Measurements from ENCODE around the gene BANF2.

Gene BANF2

DNA sequence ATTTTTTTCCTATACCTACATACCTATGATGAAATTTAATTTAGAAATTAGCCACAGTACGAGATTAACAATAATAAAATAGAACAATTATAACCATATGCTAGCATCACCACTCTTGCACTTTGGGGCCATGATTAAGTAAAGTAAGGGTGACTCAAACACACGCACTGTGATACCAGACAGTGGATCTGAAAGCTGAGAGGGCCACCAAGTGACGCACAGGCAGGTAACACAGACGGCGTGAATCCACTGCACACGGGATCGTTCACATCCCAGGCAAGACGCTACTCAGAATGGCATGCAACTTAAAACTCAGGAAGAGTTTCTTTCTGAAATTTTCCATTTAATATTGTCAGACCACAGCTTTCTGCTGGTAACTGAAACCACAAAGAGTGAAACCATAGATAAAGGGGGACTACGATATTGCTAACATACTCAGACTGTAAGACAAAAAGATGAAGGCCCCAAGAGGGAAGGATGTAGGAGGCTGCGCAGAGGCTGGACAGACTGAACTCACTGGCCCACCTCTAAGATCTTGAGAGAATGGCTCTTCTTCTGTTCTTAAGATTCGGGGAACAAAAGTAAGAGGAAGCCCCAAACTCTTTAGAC is 35.6 kb upstream of the BANF2 start:
- peak in 1 of 5 donors; percentile 45 for DNase-seq

DNA sequence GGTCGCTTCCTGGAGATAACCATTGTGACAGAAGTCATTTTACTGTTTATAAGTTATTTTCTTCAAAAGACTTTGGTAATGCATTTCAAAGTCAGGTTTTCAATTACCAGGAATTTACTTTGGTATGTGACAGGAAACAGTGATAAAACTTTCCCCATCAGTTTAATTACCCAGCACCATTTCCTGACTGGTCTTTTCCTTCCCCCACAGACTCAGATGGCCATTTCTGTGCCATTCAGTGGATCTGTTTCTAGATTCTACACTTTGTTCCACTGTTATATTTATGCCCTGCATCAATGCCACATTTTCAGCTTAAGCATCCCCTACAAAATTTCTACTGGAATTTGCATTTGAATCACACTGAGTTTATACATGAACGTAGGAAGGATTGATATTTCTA is 34.0 kb upstream of the BANF2 start:
- no peak for DNase-seq

DNA sequence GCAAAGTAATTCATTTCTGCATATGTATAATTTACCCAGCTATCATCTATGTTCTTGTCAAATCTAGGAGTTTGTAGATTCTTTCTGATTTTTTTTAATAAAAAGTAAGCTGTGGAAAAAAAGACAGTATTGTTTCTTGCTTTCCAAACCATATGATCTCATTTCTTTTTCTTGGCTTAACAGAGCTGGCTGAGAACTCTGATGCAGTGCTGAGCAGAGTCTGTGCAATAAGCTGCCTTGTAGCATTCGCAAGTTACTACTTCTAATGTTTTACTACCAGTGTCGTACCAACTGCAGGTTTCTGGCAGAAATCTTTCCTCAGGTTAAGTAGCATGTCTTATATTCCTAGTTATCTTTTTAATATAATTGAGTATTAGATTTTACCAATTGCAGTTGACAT is 33.3 kb upstream of the BANF2 start:
- no peak for DNase-seq

DNA sequence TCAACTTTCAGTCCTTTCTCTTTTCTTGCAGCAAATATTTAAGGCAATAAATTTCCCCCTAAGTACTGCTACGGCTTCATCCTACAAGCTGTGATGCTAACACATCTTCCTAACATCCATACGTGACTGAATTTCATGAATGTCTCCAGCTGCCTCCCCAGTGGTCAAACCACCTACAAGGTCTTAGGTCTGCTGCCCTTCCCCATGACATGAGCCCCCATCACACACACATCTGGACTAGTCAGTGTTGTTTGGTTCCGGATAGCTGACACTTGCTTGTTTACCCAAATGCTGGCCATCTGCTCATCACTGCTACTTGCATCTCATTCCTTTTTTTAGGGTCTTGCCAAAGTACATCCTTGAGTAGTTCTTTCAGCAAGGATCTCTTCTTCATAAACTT is 32.3 kb upstream of the BANF2 start:
- no peak for DNase-seq

DNA sequence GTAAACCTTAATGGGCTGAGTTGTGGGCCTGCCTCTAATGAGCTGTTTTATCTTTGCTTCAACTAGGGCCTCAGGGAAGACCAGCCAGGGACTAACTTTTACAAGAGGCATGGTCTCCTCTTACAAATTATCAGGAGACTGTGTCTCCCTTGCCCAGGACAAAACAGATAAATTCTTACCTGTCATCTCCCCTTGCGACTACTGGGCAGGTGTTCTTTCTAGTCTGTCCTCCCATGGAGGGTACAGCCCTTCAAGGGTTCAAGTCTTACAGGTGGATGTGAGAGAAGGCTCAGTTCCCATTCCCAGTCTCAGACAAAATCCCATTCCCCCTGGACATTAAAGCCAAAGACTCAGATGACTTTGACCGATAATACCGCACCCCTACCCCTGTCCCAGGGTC is 31.3 kb upstream of the BANF2 start:
- DNase-seq = no peak

DNA sequence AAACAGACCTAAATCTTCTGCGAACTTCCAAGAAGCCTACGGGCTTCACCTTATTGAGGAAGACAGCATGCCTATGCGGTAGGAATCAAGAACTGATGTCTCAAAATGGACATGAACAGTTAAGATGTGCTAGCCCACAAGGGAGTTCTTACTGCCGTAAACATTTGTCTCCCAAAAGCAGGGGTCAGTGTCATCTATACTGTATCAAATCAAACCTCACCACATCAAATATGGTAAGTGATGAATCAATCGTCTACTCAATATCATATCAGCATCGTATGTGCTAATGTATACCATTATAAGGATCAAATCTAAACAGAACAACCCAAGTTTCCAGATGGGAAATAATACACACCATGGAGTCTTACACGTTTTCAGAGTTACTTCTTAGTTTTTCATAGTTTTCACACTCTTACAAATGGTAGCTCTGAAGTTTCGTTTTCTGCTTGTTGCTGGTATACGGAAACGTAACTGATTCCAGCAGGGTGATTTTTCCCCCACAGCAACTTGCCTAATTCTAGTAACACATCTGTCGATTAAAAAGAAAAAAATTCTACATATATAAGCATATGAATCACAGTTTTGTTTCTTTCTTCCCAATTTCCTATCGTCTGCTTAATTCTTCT is 30.3 kb upstream of the BANF2 start:
- no peak for DNase-seq

DNA sequence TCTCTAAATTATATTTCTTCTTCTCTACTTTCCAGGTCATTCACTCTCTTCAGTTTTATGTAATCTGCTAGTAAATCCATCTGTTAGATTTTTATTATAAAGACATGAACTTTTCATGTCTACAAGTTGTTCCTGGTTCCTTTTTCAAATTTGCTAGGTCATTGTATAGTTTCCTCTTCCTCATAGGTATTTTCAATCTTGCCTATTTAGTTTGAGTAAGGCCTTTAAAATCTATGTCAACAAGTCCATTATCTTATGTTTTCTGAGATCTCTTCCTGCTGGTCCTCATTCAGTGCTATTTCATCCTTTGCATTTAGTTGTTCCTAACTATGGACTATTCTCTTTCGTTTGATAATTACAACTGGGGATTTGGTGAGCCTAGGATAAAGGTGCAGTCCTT is 28.8 kb upstream of the BANF2 start:
- no peak for DNase-seq

DNA sequence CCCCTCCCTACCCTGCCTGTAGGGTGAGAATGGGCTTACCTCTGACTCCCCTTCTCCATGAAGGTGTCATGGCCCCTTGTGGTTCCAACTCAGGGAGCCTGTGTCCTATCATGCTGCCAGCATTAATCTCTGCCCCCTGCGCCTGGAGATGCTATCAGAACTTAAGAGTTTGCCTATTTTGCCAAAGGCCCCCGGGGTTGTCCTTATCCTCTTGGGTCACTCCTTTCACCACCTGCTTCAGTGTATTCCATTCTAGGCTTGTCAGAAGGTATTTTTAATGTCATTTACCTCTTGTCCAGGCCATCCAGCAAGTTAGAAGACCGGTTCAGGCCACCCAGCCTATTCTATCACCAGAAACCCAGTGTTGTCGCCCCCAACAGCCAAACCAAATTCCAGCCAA is 28.2 kb upstream of the BANF2 start:
- DNase-seq = no peak

DNA sequence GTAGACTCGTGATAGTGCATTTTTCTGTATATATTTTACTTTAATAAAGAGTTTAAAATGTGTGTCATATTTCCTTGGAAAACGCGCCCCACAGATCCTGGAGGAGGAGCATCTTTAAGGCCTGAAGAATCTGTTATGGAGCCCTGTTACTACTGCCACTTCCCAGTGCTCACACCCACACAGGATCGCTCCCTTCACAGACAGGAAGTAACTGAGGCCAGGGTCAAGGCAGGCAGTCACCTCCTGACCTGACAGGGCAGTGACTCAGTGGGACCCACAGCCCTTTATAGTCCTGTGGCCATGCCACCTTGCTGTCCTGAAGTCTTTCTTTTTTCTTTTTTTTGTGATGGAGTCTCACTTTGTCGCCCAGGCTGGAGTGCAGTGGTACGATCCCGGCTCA is 26.7 kb upstream of the BANF2 start:
- DNase-seq = no peak

DNA sequence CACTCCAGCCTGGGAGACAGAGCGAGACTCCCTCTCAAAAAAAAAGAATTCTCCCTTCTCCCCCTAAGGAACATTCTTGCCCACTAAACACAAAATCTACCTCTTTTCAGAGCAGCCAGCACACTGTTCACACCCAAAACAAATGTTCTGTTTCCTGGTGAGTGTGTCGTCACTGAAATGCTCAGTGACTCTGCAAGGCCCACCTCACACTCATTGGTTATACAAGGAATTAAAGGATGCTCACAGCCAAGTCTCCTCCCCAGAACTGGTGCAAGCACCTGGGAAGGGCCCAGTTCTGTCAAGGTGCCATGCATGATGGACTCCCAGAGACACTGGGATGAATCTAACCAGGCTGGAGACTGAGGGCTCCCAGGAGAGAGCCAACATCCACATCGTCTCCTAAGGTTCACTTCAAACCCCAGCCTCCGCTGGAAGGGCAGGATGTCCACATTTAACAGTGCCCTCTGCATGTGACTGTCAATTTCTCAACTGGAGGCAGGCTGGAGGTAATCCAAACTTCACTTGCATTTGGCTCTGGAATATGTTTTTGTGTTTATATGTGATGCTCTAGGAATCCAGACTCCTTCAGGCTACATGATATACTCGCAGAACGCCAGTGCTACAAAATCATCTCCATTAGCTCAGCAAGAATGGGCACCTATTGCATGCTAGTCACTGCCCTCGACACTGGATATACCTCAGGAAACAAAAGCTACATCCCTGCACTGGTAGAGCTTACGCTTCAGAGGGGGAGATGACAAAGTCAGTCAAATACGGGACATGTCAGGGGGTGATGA is 24.8 kb upstream of the BANF2 start:
- no peak for DNase-seq

DNA sequence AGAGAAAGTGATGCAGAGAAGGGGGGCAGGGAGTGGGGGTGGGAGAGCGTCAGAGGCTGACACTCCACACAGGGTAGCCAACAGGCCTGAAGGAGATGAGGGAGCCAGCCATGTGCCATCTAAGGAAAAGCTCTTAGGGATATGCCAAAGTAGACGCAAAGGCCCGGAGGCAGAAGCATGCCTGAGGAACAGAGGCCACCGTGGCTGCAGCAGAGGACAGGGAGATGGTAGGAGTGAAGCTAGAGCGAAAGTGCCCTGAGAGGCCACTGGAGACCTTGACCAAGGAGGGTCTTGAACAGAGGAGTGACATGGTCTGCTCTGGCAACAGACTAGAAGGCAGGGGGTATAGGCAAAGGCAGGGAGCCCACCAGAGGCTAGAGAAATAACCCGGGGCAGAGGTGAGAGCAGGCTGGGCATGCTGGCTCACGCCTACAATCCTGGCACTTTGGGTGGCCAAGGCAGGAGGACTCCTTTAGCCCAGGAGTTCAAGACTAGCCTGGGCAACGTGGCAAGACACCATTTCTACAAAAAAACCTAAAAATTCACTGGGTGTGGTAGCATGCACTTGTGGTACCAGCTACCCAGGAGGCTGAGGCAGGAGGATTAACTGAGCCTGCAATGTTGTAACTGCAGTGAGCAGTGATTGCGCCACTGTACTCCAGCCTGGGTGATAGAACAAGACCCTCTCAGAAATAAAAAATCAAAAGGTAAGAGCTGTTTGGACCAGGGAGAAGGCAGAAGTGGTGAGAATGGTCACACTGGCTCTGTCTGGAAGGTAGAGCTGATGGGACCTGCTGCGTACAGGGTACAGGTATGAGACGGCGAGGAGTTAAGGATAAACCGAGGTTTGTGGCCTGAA is 24.0 kb upstream of the BANF2 start:
- DNase-seq = no peak

DNA sequence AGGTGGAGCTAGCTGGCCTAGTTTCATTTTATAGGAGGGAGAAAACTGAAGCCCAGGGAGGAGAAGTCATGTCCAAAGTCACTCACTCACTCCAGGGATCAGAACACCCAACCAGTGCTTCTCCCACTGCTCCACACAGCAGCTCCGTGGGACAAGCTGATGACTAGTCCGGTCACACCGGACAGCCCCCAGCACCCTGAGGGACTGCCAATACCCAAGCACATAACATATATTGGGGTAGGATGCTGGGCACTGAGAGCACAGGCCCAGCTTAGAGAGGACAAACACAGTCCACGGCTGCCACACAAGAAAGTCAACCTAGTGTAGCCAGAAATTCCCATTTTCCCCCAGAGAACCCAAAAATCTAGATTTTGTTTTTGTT is 23.4 kb upstream of the BANF2 start:
- DNase-seq = no peak

DNA sequence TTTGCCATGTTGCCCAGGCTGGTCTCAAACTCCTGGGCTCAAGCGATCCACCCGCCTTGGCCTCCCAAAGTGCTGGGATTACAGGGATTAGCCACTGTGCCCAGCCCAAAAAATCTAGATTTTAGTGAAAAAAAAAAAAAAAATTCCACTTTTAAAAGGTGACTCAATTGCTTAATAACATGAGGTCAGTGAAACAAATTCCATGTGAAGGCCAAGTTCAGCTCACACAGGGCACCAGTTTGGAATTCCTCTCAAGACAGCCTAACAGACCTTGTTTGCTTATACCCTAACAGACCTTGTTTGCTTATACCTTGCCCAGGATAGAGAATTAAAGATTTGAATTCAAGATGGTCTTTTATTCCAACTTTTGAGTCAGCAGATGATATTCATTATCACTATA is 22.8 kb upstream of the BANF2 start:
- DNase-seq = no peak

DNA sequence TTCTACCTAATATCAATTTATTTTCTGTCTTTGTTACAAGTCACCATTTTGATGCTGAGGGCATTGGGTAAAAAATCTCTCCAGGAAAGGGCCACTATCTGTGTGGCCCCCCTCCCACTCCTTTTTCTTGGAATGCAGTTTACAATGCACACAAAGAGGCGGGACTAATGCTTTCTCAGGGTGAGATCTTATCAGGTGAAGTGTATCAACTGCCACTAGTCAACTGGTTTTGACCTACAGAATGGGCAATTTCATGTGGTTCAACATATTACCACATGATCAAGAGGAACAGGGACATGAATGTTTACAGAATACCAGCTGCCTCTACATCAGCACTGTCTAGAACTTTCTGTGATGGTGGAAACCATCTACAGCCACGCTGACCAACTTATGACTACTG is 21.5 kb upstream of the BANF2 start:
- DNase-seq = no peak

DNA sequence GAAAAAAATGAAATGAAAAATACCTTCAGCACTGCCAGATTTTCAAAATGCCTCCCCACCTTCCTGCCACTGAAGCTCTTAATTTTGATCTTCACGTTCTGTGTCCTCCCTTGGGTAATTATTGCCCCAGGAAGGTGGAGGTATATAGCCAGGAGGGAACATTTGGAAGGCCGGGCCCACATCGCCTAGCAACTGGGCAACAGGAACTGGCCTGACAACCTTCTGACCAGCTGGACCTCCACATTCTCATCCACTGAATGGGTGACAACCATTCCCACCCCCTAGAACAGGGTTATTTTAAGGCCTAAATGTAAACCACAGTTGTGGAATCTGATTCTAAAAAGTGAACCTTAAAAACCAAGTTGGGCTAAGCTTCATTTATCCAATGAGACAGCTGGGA is 20.9 kb upstream of the BANF2 start:
- no peak for DNase-seq

DNA sequence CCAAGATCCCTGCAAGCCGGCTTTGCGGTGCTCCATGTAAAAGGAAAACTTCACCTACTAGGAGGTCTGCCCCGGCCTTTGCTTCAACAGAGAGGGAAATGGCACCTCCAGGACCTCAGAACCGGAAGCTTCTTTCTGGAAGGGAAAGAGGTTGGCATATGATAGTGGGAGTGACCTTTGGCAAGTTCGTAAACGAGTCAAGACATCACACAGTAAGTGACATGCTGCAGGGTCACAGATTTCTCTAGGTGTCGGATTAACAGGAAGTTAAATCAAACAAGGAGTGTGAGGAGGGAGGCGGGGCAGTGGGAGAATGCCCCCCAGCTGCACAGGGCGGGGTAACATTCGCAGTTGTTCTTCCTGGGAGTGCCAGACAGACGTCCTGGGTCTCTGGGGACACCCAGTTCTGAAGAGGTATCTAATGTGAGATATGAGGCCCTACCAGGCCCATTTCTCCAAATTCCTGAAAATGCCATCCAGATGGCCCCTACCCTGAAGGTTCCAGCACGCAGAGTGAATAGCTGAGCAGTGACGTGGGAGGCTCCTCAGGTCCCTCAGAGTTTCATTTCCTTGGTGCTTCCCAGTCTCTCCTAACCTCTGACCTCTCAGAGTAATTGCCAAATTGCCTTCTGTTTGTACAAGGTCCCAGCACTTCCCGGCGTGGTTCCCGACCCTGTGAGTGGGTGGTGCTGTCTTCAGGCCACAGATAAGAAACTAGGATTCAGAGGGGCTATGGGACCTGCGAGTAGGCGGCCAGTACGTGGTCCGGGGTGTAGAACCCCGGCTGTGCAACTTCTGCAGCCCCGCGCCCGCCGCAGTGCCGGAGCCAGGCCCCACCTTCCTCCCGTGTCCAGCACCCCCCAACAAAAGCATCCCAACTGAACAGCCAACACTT is 19.6 kb upstream of the BANF2 start:
- DNase-seq = no peak

DNA sequence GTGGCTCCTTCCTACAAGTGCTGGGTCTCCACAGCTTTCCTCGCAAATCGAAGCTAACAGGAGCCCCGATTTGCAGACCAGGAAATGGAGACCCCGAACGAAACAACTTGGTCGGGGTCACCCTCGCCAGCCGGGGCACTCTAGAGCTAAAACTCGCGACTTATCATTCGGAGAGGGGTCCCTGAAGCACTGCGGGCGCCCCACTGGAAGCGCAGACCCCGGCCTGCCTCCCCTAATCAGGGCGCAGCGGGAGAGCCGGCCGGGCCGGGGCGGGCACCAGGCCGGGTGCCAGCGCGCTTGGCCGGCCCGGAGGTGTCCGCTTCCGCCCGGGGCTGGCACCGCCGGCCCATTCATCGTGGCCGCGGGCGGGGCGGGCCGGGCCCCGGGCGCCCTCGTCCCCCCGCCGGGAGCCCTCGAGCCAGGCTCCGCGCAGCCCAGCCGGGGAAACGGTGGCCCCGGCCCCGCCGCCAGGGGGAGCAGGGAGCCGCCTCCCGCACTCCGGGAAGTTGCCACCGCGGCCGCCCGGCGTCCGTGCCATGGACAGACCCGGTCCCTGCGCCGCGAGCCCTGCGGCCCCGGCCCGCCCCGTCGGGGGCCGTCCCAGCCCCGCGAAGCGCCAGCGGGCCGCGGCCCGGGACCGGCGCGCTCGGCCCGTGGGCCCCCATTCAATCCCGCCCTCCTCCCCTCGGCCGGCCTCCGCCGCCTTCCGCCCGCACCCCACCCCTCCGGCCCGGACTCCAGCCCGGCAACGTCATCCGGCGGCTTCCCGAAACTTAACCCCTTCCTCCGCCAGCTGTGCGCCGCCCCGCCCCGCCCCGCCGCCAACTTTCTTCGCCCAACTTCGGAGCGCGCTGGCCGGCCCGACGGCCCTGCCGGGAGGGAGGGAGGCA is 18.7 kb upstream of the BANF2 start:
- peak; percentile 63 to 81 (median 74) for DNase-seq

DNA sequence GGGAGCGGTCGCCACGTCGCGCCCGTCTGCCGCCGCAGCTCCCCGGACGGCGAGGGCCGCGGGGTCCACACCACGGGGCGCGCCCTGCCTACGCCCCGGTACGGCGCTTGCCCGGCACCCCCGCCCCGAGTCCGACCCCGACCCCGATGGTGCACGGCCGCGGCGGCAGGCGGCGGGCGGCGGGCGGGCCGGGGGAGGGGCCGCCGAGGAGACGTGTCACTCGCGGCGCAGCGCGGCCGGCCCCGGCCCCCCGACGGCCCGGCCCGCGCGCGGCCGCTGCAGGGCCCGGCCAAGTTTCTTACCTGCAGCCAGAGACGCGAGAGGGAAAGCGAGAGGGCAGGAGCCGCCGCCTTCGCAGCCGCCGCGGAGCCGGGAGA is 18.1 kb upstream of the BANF2 start:
- DNase-seq = peak in 1 of 5 donors; percentile 18

DNA sequence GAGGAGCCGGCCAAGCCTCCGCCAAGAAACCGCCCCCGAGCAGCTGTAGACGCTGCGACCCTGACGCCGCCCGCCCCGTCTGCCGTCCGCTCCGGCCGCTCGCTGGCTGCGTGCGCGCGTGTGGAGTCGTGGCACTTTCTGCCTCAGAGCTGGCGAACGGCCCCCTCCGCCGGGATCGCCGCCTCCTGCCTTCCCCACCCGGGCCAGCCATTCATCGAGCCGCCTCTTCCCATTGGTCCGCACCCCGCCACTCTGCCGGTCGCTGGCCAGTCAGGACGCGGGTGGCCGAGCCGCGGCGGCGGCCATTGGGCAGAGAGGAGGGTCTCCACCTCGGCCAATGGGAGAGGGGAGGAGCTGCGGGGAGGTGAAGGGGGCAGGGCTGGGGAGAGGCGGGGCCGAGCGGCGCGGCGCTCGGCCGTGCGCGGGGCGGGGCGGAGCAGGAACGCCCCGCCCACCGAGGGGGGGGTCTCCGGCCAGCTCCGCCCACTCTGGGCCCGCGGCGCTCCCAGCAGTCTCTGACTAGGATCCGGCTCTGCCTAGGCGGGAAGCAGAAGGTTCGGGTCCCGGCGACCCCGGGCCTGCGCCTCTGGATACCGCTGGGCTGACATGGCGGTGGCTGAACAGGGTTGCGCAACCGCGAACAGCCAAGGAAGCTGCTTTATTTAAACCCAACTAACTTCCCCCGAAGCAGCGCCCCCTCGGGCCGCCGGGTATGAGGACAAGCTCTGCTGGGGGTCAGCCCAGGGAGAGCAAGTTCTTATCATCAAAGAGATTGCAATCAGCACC is 17.5 kb upstream of the BANF2 start, which contains the start of gene RRBP1:
Gene RRBP1, minus strand, starts transcription at position 140 of the 786 bp plus-strand sequence. CDS start 21,735 bp downstream, outside the sequence.
- DNase-seq = peak; percentile 94 to 98 (median 96)

DNA sequence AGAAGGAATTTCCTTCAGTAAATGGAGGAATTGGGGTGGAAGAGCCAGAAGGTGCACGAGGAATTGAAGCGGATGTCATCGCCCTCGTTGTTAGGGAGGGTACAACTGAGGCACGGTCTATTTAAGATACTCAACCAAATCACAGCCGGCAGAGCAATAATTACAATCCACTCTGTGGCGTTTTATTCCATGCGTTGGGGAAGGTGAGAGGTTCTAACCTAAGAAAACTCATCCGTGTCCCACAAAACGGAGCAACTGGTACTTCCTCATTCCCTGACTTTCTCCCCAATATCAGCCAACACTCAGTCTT is 16.9 kb upstream of the BANF2 start:
- no peak for DNase-seq

All from T-helper 1 cell (primary cell).